Activated CD4-positive, CD25-positive, alpha-beta regulatory T cell treated with anti-CD3 and anti-CD28 coated beads, Interleukin-2, amount 50 U/mL, for 72 hours (primary cell): ENCODE data around the gene P2RX2.
A peak's percentile ranks its signal among the peaks of the same experiment; 100 is the strongest.

Source experiments
- DNase-seq: peaks from one replicate; pipeline ENCODE4 v3.0.0; 2021

The P2RX2 gene

DNA sequence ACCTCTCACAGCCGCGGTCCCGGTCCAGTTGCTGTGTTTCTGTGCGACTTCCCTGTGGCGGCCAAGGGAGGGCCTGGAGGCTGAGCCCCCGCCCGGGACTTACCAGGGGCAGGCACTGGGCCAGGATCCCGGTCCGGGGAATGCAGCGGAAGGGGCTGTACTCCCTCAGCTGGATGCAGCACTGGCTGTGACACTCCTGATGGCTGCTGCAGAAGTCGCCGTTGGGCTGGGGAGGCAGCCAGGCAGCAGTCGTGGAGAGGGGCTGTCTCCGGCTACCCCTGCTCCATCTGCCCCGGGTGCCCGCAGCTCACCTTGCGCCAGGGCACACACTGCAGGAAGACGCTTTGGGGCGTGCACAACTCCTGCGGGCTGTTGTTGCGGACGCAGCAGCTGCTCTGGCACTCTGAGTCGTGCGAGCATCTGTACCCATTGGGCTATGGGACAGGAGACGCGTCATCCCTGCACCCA is 14.4 kb upstream of the P2RX2 start:
- no peak for DNase-seq

DNA sequence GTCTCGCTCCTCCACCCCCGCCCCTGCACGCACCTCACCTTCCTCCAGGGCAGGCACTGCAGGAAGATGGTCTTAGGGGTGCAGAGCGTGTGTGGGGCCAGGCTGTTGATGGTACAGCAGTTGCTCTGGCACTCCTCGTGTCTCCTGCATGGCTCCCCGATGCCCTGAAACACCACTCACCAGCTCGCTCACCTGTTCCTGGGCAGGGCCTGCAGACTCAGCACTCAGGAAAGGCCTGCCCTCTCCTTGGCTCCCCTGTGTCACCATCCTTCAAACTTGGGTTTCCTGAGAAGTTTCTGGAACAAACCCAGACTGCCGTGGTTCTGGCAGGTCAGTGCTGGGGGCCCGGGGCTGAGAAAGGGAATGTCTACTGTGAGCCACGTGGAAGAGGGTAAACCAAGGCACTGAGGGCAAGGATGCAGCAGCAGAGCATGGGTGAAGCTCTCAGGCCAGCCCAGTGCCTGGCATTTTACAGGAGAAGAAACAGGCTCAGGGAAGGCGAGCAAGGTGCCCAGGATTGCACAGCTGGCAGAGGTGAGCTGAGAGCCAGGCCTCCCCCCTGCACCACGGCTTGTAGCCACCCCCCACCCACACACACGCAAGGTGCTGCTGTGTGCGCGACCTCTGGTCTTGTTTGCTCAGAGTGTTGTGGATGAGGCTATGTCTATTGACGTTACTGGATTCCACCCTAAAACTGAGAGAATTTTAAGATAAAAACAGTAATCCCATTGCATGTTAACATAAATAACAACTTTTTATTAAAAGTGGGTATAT is 13.7 kb upstream of the P2RX2 start:
- no peak for DNase-seq

DNA sequence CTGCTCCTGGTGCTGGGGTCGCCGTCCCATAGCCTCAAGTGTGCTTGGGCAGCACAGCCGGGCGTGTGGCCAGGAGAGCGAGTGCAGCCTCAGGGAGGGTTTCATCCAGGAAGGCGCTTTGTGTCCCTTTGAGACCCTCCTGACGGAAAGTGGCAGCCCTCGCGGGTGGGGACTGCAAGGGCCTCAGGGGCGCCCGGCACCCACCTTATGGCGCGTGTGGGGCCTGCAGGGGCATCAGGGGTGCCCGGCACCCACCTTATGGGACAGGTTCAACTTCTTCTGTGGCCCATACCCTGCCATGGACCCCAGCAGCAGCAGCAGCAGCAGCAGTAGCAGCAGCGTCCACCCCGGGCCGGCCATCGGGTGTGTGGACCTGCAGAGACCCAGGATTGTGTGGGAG is 12.7 kb upstream of the P2RX2 start:
- DNase-seq, result no peak

DNA sequence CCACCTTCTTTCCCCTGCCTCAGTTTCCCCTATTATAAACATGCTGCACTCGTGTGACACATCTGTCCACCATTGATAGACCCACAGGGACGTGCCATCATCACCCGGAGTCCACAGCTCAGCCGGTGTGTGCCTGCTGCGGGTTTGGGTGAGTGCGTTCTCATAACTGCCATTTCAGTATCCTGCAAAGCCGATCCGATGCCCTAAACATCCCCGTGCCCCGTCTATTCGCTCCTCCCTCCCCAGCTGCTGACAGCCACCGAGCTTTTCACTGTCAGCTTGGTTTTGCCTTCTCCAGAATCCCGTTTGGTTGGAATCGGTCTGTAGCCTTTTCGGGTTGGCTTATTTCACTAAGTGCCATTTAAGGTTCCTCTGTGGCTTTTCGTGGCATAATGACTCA is 12.1 kb upstream of the P2RX2 start:
- no peak for DNase-seq

DNA sequence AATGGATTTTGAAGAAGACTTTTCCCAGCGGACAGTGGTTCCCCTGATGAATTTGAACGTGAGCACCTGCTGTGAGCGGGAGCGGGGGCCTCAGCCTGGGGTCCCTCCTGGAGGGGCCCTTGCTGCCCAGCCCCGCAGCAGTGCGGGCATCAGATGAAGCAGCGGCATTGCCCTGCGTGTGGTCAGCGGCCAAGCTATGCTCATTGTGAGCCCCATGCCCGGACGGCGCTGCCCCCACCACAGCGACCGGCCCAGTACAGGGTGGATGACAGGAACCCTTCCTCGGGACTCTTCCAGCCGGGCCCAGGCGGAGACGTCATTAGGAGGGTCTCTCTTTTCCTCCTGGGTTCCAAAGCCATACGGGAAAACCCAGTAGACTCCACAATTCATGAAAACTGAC is 11.6 kb upstream of the P2RX2 start:
- no peak for DNase-seq

DNA sequence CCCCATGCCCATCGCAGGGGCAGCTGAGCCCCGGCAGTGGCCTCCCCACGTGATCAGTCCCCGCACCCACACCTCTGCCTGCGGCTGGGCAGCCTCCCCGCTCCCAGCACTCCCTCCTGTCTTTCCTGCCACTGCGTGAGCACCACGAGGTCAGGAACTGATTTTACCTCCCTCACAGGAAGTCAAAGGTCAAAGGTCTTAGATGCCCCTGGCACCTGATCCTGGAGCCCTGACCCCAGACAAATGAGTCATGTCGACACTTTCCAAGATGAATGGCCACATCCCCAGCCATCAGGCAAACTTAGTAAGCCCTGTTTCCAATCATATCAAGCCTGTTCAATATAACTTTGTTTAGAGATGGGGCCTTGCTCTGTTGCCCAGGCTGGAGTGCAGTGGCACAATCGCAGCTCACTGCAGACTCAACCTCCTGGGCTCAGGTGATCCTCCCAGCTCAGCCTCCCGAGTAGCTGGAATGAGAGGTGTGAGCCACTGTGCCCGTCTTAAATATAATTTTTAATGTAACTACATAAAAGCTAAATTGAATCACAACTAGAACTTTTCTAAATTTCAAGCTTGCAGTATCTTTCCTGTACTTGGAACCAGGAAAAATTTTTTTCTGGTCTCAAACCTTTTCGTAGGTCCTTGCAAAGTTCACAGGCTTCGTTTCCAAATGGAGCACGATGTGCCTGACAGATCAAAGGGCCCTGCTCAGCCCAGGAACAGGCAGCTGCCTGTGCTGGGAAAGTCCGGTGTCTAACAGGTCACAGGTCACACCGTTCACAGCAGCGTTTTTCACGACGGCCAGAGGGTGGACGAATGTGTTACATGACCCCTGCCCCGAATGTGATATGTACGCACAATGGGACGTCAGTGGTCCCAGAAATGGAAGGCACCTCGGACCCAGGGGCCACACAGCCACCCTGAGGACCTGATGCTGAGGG is 10.1 kb upstream of the P2RX2 start:
- DNase-seq, result no peak

DNA sequence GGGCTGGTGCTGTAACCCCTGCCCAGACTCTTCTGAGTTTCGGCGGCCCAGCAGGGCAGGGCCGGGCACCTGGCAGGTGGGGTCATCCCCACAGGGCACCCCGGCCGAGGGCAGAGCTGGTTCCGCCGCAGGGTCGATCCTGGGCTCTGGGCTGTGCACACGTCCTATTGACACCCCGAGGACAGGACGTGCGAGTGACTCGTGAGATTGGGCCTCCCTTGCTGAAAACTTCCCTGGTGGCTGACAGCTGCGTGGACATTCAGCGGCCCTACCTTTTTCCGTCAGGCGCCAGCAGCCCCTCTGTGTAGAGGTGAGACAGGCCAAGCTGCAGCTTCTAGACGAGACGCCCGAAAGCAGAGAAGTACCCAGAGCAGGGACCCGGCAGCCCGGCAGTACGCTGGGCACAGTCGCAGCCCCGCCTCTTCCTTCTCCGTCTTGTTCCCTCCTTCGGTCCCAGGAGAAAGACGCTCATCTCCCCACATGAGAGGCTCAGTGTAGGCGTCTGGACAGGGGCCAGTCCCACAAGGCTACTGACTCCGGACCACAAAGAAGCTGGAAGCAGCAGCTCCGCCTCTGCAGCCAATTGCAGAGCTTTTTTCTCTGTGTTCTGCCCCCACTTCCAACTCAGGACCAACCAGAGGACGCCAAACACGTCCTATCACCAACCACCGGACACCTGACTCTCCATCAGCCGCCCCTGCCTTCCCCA is 8.4 kb upstream of the P2RX2 start, which contains the start of gene LRCOL1:
Gene LRCOL1 (minus strand): TSS at position 532 of the 709 bp plus-strand sequence. CDS start 4,331 bp downstream, outside the sequence.
- no peak for DNase-seq

DNA sequence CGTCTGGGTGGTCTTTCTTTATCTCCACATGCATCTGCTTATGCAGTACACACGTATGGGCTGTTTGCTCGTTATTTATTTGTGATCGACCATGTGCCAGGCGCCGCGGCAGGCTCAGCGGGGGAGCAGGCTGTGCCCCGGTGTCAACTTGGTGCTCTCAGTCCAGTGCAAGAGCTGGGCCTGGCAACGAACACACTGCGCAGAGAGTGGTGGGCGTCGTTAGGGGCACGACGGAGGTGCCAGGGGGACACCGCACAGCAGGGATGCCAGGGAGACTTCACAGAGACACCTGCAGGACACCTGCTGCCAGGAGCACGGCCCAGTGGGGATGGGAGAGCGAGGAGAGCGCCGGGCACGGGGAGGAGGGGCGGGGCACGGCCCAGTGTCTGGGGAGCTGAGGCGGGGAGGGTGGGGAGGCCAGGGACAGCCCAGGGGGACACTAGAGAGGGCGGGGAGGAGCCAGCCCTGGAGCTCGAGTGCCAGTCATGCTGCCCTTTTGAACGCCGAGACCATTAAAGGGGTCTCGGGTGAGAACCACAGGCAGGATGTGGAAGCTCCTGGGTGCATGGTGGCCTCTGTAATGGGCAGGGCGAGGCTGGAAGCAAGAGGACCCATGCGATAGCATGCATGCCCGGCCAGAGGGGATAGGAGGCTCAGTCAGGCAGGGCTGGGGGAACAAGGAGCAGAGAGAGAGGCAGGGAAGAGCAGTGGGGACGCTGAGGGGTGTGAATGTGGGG is 7.5 kb upstream of the P2RX2 start:
- no peak for DNase-seq

DNA sequence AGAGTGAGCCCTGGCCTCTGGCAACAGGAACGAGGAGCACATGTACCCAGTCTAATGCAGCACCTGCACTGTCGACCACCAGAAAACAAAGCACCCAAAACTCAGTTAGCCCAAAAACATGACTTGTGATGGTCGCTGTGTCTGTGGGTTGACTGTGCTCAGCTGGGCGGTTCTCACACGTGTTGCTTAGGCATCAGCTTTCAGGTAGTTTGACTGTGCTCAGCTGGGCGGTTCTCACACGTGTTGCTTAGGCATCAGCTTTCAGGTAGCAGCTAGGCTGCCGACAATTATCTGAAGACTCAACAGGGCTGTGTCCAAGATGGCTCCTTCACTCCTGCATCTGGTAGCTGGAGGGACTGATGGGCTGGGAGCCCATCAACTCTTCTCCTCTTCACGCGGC is 7.0 kb upstream of the P2RX2 start:
- DNase-seq, result no peak

DNA sequence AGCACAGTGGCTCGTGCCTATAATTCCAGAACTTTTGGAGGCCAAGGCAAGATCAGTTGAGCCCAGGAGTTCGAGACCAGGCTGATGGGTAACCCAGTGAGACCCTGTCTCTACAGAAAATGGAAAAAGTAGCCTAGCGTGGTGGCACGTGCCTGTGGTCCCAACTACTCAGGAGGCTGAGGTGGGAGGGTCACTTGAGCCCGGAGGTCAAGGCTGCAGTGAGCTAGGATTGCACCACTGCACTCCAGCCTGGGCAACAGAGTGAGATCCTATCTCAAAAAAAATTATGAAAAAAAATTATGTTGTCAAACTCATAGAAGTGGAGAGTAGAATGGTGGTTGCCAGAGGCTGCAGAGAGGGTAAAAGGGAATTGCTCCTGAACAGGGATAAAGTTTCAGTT is 4.5 kb upstream of the P2RX2 start:
- no peak for DNase-seq

DNA sequence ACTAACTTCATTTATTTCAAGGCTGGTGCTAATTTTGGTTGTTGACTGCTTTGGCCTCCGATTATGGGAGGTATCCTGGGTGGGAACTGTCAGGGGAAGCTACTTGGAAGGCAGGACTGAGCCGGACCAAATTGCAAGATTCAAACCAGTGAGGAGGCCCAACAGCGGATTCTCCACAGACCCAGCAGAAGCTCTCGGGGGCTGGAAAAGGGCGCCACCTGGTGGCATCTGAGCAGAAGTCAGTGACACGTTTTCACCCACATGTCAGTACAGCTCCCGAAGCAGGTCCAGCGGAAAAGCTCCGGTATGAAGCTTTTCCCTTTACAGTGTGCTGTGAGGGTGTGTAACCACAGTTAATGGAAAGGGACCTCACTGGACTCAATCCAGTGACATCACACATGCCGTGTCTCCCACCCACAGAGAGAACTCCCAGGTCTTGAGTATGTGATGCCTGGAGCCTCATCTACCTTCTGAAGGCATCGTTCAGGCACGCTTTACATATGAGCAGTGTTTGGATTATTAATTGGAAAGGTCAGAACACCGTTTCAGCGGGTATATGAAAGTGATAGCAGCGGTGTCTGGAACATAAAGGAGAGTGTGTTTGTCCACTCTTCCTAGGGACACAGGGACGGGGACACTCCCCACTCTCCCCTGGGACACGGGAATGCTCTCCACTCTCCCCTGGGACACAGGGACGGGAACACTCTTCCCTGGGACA is 3.6 kb upstream of the P2RX2 start:
- DNase-seq, result peak; percentile 82

DNA sequence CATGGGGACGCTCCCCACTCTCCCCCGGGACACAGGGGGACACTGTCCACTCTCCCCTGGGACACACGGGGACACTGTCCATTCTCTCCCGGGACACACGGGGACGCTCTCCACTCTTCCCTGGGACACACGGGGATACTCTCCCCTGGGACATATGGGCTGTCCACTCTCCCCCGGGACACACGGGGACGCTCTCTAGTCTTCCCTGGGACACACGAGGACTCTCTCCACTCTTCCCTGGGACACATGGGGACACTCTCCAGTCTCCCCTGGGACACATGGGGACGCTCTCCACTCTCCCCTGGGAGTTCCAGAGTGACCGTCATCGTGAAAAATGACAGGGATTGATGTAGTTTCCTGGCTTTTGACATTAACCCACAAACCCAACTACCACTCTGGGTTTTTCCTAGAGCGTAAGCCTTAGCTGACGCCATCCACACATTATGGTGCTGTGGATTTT is 3.0 kb upstream of the P2RX2 start:
- no peak for DNase-seq

DNA sequence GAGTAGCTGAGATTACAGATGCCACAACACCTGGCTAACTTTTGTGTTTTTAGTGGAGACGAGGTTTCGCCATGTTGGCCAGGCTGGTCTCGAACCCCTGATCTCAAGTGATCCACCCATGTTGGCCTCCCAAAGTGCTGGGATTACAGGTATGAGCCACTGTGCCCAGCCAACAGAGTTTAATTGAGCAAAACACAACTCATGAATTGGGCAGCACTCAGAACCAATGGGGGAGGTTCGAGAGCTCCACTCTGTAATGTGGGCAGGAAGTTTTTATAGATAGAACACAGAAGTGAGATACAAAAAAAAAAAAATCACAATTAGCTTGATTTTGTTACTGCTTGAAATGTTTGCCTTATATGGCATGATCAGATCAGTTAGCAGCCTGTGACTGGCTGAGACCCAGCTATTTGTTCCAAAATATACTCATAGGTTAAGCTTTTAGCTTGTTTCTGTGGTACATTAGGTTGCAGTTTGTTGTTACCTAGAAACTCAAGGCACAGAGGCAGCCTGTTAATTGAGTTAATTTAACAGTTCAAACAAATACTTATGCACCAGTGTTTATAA is 1.4 kb upstream of the P2RX2 start:
- DNase-seq, result no peak

DNA sequence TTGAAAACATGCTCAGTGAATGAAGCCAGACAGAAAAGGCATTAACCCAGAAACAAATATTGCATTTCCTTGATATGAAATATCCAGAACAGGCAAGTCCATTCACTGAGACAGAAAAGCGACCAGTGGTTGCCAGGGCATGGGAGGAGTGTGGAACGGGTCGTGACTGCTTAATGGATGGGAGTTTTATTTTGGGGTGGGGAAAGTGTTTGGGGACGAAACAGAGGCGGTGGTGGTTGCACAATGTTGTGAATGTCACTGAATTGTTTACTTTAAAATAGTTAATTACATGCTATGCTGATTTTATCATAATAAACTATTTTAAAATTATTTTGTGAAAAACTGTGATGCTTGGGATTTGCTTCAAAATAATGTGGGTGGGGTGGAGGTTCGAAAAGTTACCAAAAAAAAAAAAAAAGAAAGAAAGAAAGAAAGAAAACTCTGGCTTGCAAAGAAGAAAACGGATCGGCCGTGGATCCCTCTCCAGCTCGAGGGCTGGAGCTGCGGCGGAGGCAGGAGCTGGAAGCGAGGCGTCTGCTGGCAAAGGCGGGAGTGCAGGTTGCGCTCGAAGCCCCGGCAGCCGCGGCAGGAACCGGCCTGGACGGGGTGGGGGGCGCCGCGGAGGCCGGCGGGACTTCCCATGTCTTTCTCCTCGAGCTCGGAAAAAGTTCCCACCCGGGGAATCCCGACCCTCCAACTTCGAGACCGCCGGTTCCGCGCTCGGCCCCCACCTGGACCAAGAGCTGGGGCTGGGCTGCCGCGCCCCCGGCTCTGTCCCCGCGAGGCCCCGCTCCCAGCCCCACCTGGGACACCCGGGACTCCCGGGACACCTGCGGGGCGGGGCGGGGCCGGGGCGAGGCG is 524 bp upstream of the P2RX2 start:
- no peak for DNase-seq

DNA sequence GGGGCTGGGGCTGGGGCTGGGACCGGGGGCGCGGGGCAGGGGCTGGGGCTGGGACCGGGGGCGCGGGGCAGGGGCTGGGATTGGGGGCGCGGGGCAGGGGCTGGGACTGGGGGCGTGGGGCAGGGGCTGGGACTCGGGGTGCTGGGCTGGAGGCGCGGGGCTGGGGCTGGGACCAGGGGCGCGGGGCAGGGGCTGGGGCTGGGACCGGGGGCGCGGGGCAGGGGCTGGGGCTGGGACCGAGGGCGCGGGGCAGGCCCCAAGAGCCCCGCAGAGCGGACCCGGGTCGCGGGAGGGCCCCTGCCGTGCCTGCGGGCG is 452 bp downstream of the P2RX2 start:
- no peak for DNase-seq

DNA sequence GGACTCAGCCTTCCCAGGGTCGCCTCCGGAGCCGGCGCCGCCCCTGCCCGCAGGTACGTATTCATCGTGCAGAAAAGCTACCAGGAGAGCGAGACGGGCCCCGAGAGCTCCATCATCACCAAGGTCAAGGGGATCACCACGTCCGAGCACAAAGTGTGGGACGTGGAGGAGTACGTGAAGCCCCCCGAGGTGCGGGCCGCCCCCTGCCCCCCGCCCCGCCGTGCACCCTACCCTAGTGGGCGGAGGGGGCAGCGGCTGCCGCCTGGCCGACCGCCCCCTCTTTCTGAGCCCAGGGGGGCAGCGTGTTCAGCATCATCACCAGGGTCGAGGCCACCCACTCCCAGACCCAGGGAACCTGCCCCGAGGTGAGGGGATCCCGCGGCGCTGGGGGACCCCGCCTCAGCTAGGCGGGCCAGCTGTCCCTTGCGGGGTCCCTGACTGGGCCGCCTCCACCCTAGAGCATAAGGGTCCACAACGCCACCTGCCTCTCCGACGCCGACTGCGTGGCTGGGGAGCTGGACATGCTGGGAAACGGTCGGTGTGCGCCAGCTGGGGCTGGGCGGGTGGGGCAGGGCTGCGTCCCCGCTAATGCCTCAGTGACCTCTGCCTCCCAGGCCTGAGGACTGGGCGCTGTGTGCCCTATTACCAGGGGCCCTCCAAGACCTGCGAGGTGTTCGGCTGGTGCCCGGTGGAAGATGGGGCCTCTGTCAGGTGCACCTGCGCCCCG is 973 bp downstream of the P2RX2 start:
- DNase-seq, result no peak

DNA sequence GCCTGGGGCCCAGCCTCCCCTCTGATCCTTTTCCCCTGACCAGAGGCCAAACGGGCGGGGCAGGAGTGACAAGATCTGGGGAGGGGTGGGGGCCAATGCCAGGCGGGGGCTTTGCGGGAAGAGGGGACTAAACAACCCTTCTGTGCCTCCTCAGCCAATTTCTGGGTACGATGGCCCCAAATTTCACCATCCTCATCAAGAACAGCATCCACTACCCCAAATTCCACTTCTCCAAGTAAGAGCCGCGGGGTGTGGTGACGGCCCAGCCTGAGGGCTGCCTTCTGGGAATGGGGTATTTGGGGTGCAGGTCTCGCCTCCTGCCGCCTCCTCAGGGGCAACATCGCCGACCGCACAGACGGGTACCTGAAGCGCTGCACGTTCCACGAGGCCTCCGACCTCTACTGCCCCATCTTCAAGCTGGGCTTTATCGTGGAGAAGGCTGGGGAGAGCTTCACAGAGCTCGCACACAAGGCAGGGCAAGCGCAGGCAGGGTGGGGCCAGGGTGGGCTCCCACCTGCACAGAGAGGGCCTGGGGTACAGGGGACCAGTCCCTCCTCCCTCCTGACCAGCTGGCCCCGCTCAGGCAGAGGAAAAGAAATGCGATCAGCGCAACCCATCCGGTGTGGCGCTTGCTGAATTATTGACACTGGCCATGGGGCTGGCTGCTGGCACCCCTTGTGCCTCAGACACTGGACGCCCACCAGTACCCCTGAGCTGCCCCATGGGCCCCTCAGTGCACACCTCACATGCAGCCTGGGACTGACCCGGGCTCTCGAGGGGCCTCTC is 1.7 kb downstream of the P2RX2 start:
- DNase-seq, result no peak

DNA sequence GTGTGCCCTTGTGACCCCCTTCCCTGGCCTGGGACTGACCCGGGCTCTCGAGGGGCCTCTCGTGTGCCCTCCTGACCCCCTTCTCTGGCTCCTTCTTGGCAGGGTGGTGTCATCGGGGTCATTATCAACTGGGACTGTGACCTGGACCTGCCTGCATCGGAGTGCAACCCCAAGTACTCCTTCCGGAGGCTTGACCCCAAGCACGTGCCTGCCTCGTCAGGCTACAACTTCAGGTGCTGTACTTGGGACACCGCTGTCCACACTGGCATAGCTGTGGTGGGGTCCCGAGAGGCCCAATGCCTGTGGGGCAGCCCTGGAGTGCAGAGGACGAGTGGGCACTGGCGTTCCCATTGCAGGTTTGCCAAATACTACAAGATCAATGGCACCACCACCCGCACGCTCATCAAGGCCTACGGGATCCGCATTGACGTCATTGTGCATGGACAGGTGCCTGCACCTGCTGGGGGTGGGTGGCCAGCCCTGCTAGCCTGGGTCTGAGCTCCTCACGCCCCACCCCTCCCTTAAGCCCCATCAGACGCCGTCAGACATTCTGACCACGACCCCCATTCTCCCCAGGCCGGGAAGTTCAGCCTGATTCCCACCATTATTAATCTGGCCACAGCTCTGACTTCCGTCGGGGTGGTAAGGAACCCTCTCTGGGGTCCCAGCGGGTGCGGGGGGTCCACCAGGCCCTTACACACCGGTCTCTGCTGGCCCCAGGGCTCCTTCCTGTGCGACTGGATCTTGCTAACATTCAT is 2.5 kb downstream of the P2RX2 start:
- DNase-seq, result no peak
